ENCODE data around the gene PYGO2. TPM values are rescaled to one million over a fixed set of nuclear protein-coding genes. Genes with fewer than 3 reads are reported as not detected.

The PYGO2 gene
- total and polyA plus RNA-seq, 8 donors: 26.6 to 42.9 (median 37.3) TPM

DNA sequence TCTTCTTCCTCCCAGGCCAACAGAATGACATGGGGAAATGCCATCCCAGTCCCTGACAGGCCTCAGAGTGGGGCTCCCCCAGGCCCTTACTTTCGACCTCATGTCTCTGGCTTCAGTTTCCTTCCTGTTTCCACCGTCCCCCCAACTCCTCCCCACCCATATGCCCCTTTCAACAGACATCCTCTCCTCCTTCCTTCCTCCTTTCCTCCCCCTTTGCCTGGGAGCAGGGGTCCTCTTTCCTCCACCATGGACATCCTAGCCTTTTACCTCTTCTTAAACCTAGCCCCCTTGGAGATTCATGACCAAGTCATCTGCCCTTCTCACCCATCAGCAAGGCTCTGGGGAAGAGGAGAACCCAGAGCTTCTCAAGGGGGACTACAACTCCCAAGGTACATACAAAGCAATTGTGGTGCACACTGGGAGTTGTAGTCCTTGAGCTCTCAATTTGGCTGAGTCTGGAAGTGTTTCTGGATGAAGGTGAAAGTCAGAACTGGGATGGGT lies 45.1 kb upstream of the PYGO2 start:
- H3K27ac ChIP-seq: peak overlapping the region; percentile 91 to 95
- peak overlapping the region in 1 of 2 donors; percentile 96 for H3K4me3 ChIP-seq
- TF ChIP-seq, protein P1, sequence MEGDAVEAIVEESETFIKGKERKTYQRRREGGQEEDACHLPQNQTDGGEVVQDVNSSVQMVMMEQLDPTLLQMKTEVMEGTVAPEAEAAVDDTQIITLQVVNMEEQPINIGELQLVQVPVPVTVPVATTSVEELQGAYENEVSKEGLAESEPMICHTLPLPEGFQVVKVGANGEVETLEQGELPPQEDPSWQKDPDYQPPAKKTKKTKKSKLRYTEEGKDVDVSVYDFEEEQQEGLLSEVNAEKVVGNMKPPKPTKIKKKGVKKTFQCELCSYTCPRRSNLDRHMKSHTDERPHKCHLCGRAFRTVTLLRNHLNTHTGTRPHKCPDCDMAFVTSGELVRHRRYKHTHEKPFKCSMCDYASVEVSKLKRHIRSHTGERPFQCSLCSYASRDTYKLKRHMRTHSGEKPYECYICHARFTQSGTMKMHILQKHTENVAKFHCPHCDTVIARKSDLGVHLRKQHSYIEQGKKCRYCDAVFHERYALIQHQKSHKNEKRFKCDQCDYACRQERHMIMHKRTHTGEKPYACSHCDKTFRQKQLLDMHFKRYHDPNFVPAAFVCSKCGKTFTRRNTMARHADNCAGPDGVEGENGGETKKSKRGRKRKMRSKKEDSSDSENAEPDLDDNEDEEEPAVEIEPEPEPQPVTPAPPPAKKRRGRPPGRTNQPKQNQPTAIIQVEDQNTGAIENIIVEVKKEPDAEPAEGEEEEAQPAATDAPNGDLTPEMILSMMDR (IDR thresholded peaks at IDR 0.05): no peak
- intact Hi-C loops (cut with DNase I): no loop called here
- H3K4me1 ChIP-seq: peaks cover 38 to 76% of the 10 kb centered on the region in 2 donors
- no peaks in the 10 kb centered on the region for H3K27me3 ChIP-seq
- H3K9me3 ChIP-seq: no peaks in the 10 kb centered on the region
- ATAC-seq: no peak
- no peak for DNase-seq
- H3K36me3 ChIP-seq: peaks cover 0 to 7% of the 10 kb centered on the region in 2 donors

DNA sequence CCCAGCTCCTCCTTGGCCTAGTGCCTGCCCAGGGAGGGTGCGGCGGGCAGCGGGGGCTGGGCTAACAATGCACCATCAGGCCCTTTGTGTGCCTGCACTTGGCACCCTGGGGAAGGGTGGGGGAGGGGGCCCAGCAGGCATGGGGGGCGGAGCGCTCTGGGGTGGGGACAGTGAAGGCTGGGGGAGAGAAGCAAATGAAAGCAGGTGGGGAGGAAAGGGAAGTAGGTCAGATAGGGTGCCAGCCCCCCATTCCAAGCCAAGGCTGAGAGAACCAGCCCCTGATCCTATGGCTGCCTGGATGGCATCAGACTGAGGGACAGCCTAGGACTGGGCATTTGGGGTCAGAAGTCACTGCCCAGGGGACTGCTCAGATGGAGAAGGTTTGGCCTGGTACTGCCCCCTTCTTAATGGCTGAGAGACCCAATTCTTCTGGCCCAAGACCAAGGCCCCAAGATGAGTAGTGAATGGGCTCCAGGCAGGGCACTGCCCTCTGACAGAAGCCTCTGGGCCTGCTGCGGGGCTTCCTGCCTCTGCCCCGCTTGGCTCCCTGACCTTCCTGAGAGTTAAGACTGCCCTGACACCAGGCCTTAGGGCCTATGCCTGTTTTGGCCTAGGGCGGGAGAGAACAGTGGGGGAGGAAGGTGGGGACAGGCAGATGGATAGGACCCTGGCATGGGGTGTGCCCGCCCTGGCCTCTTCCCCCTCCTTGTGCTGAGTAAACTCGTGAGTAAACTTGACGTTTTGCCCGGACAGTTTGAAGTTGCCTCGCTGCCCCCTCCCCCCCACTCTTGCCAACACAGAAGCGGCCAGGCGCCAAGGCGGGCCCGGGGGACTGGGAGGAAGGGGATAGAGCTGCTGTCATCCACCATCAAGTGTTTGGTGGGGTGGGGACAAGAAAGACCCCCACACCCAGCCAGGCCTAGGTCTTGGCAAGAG lies 43.8 kb upstream of the PYGO2 start:
- DNase-seq: peak in 3 of 4 donors; percentile 59 to 92 (median 84)
- Histone ChIP-seq H3K36me3 (no peaks in the 10 kb centered on the region), H3K9me3 (no peaks in the 10 kb centered on the region), H3K27me3 (no peaks in the 10 kb centered on the region), H3K4me1 (peaks cover 33 to 66% of the 10 kb centered on the region in 2 donors), H3K4me3 (peak overlapping the region in 1 of 2 donors; percentile 96), H3K27ac (peak overlapping the region; percentile 91 to 95)
- intact Hi-C loops (cut with DNase I): no loop called here
- TF ChIP-seq, protein P1 (IDR thresholded peaks at IDR 0.05): no peak
- peak; percentile 13 for ATAC-seq

DNA sequence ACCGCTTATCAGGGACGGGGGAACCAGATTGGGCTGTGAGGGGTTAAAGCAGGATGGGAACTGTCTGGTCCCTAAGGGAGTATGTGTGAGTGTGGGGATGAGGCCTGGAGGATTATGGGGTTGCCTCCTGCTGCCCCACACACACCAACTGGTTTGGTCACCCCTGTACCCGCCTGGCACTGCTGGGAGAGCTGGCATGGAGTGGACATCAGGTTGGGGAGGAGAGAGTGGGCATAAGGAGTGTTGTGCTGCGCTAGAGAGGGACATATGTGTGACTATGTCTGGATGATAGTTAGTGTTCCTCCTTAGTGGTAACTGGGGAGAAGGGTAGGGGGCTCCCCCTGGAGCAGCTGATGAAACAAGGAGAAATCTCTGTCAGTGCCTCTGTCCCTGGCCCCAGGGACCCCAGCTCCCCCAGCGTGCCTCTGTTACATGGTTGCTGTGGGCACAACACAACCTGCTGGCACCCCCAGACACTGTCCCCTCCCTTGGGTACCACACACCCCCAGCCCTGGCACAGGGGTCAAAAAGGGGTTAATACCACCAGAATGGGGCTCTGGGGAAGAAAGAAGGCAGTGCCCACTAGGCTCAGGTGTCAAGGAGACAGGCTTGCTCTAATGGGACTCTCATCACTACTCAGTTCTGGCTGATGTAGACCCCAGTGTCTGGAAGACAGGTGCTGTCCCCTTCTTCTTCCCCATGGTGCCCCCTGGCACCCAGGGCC lies 42.9 kb upstream of the PYGO2 start:
- H3K4me3 ChIP-seq: peak overlapping the region; percentile 91 to 96
- no peaks in the 10 kb centered on the region for H3K9me3 ChIP-seq
- peak overlapping the region; percentile 91 to 95 for H3K27ac ChIP-seq
- ATAC-seq (no peak), DNase-seq (no peak)
- TF ChIP-seq, protein P1 (IDR thresholded peaks at IDR 0.05): no peak
- H3K4me1 ChIP-seq: peaks cover 41 to 66% of the 10 kb centered on the region in 2 donors
- H3K27me3 ChIP-seq: no peaks in the 10 kb centered on the region
- H3K36me3 ChIP-seq: no peaks in the 10 kb centered on the region
- intact Hi-C loops (cut with DNase I): no loop called here

DNA sequence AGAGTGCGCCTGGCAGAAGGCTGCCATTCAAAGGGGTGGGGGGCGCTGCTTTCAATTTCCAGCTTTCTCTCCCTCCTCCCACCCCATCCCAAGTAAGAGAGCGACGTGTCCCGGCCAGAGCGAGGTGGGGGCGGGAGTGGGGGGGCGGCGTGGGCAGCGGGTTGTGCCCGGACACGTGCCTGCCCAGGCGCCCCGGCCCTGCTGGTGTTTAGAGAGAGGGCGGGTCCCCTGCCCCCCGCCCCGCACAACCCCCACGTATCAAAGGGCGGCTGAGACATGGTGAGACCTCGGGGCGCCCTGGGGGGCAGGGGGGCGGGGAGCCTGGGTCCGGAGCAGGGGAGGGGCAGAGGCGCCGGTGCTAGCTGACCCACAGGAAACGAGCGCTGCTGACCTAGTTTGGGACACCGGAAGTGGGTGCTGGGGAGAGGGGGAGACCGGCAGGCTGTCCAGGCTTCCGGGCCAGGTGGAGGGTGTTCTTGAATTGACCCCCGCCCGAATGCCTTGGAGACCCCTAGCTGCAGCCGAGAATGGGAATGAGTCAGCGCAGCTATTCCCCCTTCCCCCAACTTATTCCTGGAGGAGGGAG lies 42.3 kb upstream of the PYGO2 start:
- H3K4me1 ChIP-seq: peaks cover 46 to 66% of the 10 kb centered on the region in 2 donors
- ATAC-seq (no peak), DNase-seq (peak in 3 of 4 donors; percentile 67 to 92 (median 75))
- TF ChIP-seq, protein P1 (IDR thresholded peaks at IDR 0.05): no peak
- H3K4me3 ChIP-seq: peak overlapping the region; percentile 91 to 96
- H3K9me3 ChIP-seq: no peaks in the 10 kb centered on the region
- no peaks in the 10 kb centered on the region for H3K36me3 ChIP-seq
- intact Hi-C loops (cut with DNase I): no loop called here
- no peaks in the 10 kb centered on the region for H3K27me3 ChIP-seq
- peak overlapping the region; percentile 91 to 95 for H3K27ac ChIP-seq

Data from left lung (tissue), 10 donors.